Vagina (tissue), 2 donors: ENCODE measurements around the gene NDFIP2. TPM values are rescaled to one million over a fixed set of nuclear protein-coding genes. Genes with fewer than 3 reads are reported as not detected.

Experiments
- DNase-seq, 2 donors: peaks; one replicate each; pipeline ENCODE4 v3.0.0-alpha.2; 2017; ENCODE audit errors: extremely low spot score in 2 of 2
- H3K27ac ChIP-seq: fragments of 200-600 bp; sonication (generic); one replicate; pipeline ENCODE4 v1.5.1; 2019
- H3K27me3 ChIP-seq: fragments of 200-600 bp; sonication (generic); one replicate; pipeline ENCODE4 v1.5.1; 2019
- H3K36me3 ChIP-seq, 2 donors: fragments of 200-600 bp; sonication (generic); one replicate each; pipeline ENCODE4 v1.5.1; 2017 to 2019
- H3K4me1 ChIP-seq: fragments of 200-600 bp; sonication (generic); one replicate; pipeline ENCODE4 v1.5.1; 2019
- H3K4me3 ChIP-seq, 2 donors: fragments of 200-600 bp; sonication (generic); 1 replicate in 1 of 2; 2 replicates in 1 of 2; pipeline ENCODE4 v1.5.1; 2016 to 2019
- H3K9me3 ChIP-seq: fragments of 200-600 bp; sonication (generic); one replicate; pipeline ENCODE4 v1.5.1; 2019
- POLR2A ChIP-seq, 2 donors: fragments of 450-650 bp; IDR thresholded peaks; one replicate each; pipeline ENCODE4 v1.6.1; 2017; ENCODE audit warnings: antibody characterized with exemption in 2 of 2, mild to moderate bottlenecking in 2 of 2, moderate library complexity in 2 of 2
- POLR2AphosphoS5 ChIP-seq, 2 donors: sonication (generic); formaldehyde crosslinking; IDR thresholded peaks; one replicate each; pipeline ENCODE4 v1.9.0; 2017; ENCODE audit warnings: antibody characterized with exemption in 2 of 2, mild to moderate bottlenecking in 2 of 2, low read depth in 1 of 2; ENCODE audit not compliant: insufficient read depth in 1 of 2
- intact Hi-C: fragments of 100-400 bp; cut with DNase I; formaldehyde crosslinking; loops from one replicate; pipeline ENCODE4 v1.15.1; 2023
- total RNA-seq: library from RNA; depleted of rRNA; stranded (reverse); fragments of >200 nt; gene quantifications from one replicate; pipeline ENCODE4 v1.2.3, GENCODE V29; 2016
- TF ChIP-seq, protein P1 (sequence below), 3 experiments: fragments of 450-650 bp in 2 of 3; fragments of 200-600 bp in 1 of 3; sonication (generic) in 1 of 3; IDR thresholded peaks; one replicate each; pipeline ENCODE4 v1.5.1; 2017 to 2019; ENCODE audit warnings: antibody characterized with exemption in 3 of 3, mild to moderate bottlenecking in 2 of 3, moderate library complexity in 2 of 3

NDFIP2 gene
- total RNA-seq, 1 donor from 2014 or later: 26.8 TPM

DNA sequence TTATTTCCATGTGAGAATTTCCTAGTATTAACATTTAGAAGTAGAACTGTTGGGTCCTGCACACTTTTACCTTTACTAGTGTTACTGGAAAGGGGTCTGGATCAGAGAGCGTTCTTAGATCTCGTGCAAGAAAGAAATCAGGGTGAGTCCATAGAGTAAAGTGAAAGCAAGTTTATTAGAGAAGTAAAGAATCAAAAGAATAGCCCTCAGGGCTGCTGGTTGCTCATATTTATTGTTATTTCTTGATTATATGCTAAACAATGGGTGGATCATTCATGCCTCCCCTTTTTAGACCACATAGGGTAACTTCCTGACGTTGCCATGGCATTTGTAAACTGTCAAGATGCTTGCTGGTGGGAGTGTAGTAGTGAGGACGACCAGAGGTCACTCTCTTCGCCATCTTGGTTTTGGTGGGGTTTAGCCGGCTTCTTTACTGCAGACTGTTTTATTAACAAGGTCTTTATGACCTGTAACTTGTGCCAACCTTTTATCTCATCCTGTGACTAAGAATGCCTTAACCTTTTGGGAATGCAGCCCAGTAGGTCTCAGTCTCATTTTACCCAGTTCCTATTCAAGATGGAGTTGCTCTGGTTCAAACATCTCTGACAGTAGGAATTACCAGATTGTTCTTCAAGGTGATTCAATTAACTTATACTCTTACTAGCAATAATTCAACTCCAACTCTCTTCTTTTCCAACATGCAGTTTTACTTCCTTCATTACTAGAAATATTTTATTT, 27.4 kb downstream of the NDFIP2 start:
- Histone ChIP-seq H3K36me3 (no peaks in the 10 kb centered on the region), H3K9me3 (no peaks in the 10 kb centered on the region), H3K27me3 (no peaks in the 10 kb centered on the region), H3K4me3 (no peak overlapping the region), H3K4me1 (peaks cover 13% of the 10 kb centered on the region), H3K27ac (peak overlapping the region; percentile 9)
- intact Hi-C loops: no loop called here
- no peak for DNase-seq
- TF ChIP-seq POLR2AphosphoS5 (IDR thresholded peaks at IDR 0.05; ENCODE audit: insufficient read depth in 1 of 2, low read depth in 1 of 2) (no peak), POLR2A (IDR thresholded peaks at IDR 0.05) (no peak)
- TF ChIP-seq, protein P1, sequence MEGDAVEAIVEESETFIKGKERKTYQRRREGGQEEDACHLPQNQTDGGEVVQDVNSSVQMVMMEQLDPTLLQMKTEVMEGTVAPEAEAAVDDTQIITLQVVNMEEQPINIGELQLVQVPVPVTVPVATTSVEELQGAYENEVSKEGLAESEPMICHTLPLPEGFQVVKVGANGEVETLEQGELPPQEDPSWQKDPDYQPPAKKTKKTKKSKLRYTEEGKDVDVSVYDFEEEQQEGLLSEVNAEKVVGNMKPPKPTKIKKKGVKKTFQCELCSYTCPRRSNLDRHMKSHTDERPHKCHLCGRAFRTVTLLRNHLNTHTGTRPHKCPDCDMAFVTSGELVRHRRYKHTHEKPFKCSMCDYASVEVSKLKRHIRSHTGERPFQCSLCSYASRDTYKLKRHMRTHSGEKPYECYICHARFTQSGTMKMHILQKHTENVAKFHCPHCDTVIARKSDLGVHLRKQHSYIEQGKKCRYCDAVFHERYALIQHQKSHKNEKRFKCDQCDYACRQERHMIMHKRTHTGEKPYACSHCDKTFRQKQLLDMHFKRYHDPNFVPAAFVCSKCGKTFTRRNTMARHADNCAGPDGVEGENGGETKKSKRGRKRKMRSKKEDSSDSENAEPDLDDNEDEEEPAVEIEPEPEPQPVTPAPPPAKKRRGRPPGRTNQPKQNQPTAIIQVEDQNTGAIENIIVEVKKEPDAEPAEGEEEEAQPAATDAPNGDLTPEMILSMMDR (IDR thresholded peaks at IDR 0.05): no peak

DNA sequence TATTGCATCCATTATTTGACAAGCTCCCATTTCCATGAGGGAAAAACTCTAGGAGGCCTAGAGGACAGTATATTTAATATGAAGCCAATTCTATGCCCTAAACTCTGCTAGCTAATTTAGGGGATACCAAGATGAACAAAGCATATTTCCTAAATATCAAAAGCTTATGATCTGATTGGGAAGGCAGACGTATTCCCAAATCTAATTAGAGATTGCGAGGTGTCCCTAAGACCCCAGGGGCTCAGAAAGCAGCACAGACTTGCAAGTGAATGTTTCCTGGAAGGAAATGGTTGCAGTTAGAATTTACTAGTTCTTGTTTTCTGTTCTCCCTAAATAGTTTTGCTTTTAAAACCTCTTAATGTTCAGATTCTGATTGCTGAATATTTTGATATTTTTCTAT, 30.7 kb downstream of the NDFIP2 start:
- no peak for TF ChIP-seq POLR2A (IDR thresholded peaks at IDR 0.05)
- TF ChIP-seq, protein P1 (IDR thresholded peaks at IDR 0.05): no peak
- no peak for TF ChIP-seq POLR2AphosphoS5 (IDR thresholded peaks at IDR 0.05; ENCODE audit: insufficient read depth in 1 of 2, low read depth in 1 of 2)
- H3K36me3 ChIP-seq: no peaks in the 10 kb centered on the region
- H3K4me1 ChIP-seq: peaks cover 9% of the 10 kb centered on the region
- H3K9me3 ChIP-seq: no peaks in the 10 kb centered on the region
- DNase-seq: no peak
- intact Hi-C loops: no loop called here
- no peaks in the 10 kb centered on the region for H3K27me3 ChIP-seq
- no peak overlapping the region for H3K4me3 ChIP-seq
- no peak overlapping the region for H3K27ac ChIP-seq

DNA sequence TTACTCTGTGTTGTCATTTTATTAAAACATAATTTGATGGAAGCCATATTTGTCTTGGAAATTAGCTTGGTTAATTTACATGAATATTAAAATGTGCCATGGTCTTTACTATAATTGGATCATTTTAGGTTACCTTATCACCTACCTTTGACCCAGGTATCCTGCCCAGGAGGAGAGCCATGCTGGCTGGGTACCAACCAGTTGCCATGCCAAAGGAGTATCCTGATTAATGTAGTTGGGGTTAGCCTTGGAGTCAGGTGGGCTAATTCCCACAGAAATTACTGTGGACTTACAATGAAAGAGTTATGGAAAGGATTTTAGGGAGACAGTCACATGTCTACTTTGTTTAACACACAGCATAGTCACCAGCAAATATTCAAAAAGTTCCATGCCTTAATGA, 32.0 kb downstream of the NDFIP2 start:
- Histone ChIP-seq H3K27ac (no peak overlapping the region), H3K4me3 (no peak overlapping the region), H3K27me3 (no peaks in the 10 kb centered on the region), H3K4me1 (peaks cover 8% of the 10 kb centered on the region), H3K36me3 (no peaks in the 10 kb centered on the region), H3K9me3 (no peaks in the 10 kb centered on the region)
- DNase-seq: no peak
- TF ChIP-seq, protein P1 (IDR thresholded peaks at IDR 0.05): no peak
- TF ChIP-seq POLR2A (IDR thresholded peaks at IDR 0.05) (no peak), POLR2AphosphoS5 (IDR thresholded peaks at IDR 0.05; ENCODE audit: insufficient read depth in 1 of 2, low read depth in 1 of 2) (no peak)
- intact Hi-C loops: no loop called here

DNA sequence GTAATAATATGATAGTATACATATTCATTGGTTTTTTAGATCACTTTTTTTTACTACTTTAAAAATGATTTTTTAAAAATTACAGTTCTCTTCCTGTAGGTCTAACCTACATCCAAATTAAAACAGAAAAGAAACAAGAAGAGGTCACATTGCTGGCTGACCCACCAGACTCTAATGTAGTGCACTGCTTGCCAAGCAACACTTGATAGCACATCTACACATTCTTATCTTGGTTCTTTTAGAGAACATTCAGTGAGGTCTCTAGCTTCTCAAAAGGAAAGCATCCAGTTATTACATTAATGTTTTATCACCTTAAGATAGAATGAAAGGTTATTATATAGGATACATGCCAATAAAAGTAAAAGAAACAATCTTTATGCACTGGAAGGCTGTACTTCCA, 35.6 kb downstream of the NDFIP2 start:
- no peak overlapping the region for H3K27ac ChIP-seq
- H3K4me3 ChIP-seq: no peak overlapping the region
- intact Hi-C loops: no loop called here
- no peak for DNase-seq
- TF ChIP-seq, protein P1 (IDR thresholded peaks at IDR 0.05): no peak
- TF ChIP-seq POLR2AphosphoS5 (IDR thresholded peaks at IDR 0.05; ENCODE audit: insufficient read depth in 1 of 2, low read depth in 1 of 2): no peak
- H3K9me3 ChIP-seq: no peaks in the 10 kb centered on the region
- H3K4me1 ChIP-seq: no peaks in the 10 kb centered on the region
- H3K36me3 ChIP-seq: no peaks in the 10 kb centered on the region
- H3K27me3 ChIP-seq: no peaks in the 10 kb centered on the region

DNA sequence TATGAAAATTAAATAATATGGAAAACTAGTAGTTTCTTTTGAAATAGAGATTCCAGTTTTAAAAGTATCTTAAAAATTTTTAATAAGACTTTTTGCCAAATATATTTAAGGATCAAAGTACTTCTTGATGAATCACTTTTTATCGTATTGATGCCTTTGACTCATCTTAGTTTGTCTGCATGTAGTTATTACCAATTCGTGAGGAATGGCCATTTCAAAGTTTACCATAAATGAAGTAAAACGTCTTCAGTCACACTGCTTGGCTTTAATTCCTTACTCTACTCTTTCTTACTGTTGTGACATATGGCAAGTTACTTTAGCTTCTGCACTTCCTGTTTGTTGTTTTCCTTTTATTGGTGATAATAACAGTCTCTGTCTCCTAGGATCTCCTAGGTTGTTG, 38.3 kb downstream of the NDFIP2 start:
- intact Hi-C loops: no loop called here

More for the DNA sequence above, 38.3 kb downstream of the NDFIP2 start:
- Histone ChIP-seq H3K4me1 (no peaks in the 10 kb centered on the region), H3K9me3 (no peaks in the 10 kb centered on the region), H3K27me3 (no peaks in the 10 kb centered on the region), H3K36me3 (peaks cover 0 to 15% of the 10 kb centered on the region in 2 donors), H3K4me3 (no peak overlapping the region), H3K27ac (no peak overlapping the region)
- no peak for TF ChIP-seq POLR2AphosphoS5 (IDR thresholded peaks at IDR 0.05; ENCODE audit: insufficient read depth in 1 of 2, low read depth in 1 of 2)
- TF ChIP-seq POLR2A (IDR thresholded peaks at IDR 0.05): no peak
- TF ChIP-seq, protein P1 (IDR thresholded peaks at IDR 0.05): no peak
- DNase-seq: no peak
